Right ventricle myocardium inferior (tissue), 1 donor: Measurements from ENCODE around the gene NCF4. TPM values are rescaled to one million over a fixed set of nuclear protein-coding genes. Genes with fewer than 3 reads are reported as not detected.

ENCODE experiments used
- ATAC-seq: fragments of 200-7000 bp; cut with Tn5 transposase; one replicate; pipeline ENCODE4 v1.9.1; 2020; ENCODE audit warnings: mild to moderate bottlenecking, moderate library complexity
- DNase-seq: peaks from one replicate; pipeline ENCODE4 v3.0.0; 2021; ENCODE audit errors: missing footprints
- intact Hi-C: fragments of 100-400 bp; cut with DNase I; formaldehyde crosslinking; loops from one replicate; pipeline ENCODE4 v1.11.0; 2022
- total RNA-seq: library from RNA; stranded (reverse); fragmentation: NEBNext Ultra II Directional; extraction: Animal tissue kit (Norgen Biotek cat#: 25700); gene quantifications from one replicate; pipeline ENCODE4 v1.2.1, GENCODE V29; 2021
- donor health status: DM: no; HTN: yes; CAD: no; lungs with severe emphysema.

Gene NCF4
- total RNA-seq, 1 donor from 2014 or later = 9.4 TPM

DNA sequence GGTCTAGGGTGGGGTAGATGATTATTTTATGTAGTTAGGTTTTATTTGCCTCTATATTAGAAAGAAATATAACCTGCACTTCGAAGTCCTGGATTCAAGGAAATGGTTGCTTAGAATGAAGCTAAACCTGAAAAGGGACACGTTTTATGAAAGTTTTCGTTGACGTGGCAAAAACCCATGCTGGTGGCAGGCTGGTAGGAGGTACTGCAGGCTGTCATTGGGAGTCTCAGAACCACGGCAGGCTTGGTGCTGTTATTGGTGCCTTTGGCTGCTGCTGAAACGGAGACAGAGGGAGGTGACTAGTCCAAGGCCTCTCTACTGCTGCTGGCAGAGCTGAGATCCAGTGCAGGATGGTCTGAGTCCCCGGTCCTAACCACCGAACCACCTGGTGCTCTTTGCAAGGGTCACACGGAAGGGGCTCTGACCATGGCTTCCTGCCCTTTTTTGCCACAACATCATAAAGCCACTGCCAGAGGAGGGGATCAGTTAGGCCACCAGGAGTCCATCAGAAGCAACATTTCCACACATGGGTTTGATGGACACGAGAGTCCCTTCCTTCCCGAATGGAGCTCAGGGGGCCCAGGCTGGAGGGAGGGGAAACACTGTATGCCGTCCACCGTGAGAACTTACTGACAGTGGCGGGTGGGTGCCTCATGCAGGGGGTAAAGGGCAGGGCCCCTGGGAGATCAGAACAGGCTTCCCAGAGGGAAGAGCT lies 66.1 kb downstream of the NCF4 start:
- intact Hi-C loops = no loop called here
- DNase-seq = no peak
- ATAC-seq = no peak

Other genes starting within 250 kb of the NCF4 start
- not detected for gene CACNG2, start 157.3 kb upstream of the NCF4 start, total RNA-seq
- gene IFT27, start 84.9 kb upstream of the NCF4 start, total RNA-seq = 28.3 TPM
- gene PVALB, start 44.0 kb upstream of the NCF4 start, total RNA-seq = not detected
- gene CSF2RB, start 52.6 kb downstream of the NCF4 start, total RNA-seq = 3.1 TPM
- gene TST, start 158.4 kb downstream of the NCF4 start, total RNA-seq = 54.6 TPM
- gene MPST, start 158.7 kb downstream of the NCF4 start, total RNA-seq = 58.4 TPM
- 11.2 TPM for gene KCTD17, start 190.7 kb downstream of the NCF4 start, total RNA-seq
- not detected for gene TMPRSS6, start 248.7 kb downstream of the NCF4 start, total RNA-seq